Neural progenitor cell (in vitro differentiated cells): ENCODE results near the gene GPBAR1.

Source experiments
- CTCF ChIP-seq: fragments of 200-600 bp; sonication (generic); IDR thresholded peaks from 2 replicates; pipeline ENCODE4 v1.5.1; 2017; ENCODE audit warnings: antibody characterized with exemption, mild to moderate bottlenecking
- EZH2 ChIP-seq: fragments of 200-600 bp; sonication (generic); IDR thresholded peaks from 2 replicates; pipeline ENCODE4 v1.6.1; 2017; ENCODE audit warnings: antibody characterized with exemption, mild to moderate bottlenecking, moderate library complexity

GRCh38 chr2:218218268-218219185, 42.3 kb upstream of the GPBAR1 start:
- TF ChIP-seq CTCF (no peak), EZH2 (no peak)
